ENCODE results near the gene GMPPA.

DNA sequence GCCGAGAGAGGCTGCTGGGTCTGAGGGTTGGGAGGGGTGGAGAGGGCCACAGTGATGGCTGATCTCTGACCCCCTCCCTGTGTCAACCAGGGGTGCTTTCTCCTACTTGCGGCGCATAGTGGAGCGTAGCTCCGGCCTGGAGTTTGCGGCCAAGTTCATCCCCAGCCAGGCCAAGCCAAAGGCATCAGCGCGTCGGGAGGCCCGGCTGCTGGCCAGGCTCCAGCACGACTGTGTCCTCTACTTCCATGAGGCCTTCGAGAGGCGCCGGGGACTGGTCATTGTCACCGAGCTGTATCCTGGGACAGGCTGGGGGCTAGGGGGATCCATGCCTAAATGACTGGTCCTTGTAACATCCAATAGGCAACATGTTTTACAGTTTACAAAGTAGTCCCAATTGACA lies 20.9 kb upstream of the GMPPA start:
- TF ChIP-seq, protein P1, sequence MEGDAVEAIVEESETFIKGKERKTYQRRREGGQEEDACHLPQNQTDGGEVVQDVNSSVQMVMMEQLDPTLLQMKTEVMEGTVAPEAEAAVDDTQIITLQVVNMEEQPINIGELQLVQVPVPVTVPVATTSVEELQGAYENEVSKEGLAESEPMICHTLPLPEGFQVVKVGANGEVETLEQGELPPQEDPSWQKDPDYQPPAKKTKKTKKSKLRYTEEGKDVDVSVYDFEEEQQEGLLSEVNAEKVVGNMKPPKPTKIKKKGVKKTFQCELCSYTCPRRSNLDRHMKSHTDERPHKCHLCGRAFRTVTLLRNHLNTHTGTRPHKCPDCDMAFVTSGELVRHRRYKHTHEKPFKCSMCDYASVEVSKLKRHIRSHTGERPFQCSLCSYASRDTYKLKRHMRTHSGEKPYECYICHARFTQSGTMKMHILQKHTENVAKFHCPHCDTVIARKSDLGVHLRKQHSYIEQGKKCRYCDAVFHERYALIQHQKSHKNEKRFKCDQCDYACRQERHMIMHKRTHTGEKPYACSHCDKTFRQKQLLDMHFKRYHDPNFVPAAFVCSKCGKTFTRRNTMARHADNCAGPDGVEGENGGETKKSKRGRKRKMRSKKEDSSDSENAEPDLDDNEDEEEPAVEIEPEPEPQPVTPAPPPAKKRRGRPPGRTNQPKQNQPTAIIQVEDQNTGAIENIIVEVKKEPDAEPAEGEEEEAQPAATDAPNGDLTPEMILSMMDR (conservative IDR thresholded peaks at IDR 0.05; ENCODE audit: low read depth, low read length) = no peak
- TF ChIP-seq EZH2 (IDR thresholded peaks at IDR 0.05; ENCODE audit: low read length, unreplicated experiment) = no peak

Data from PC-3 (cell line).